Central memory CD4-positive, alpha-beta T cell (primary cell): ENCODE results near the gene OR1S2.
"Not testable (repeated sequence)": the region's sequence is repeated elsewhere in the genome, so short reads cannot be mapped to it uniquely, and the experiment has no call there.

Source experiments
- DNase-seq: peaks from one replicate; pipeline ENCODE4 v3.0.0; 2022
- total RNA-seq, 3 experiments: gene quantifications; one replicate each; lab custom pipeline; 2026; lab: John Stamatoyannopoulos, UW

OR1S2 gene, protein sequence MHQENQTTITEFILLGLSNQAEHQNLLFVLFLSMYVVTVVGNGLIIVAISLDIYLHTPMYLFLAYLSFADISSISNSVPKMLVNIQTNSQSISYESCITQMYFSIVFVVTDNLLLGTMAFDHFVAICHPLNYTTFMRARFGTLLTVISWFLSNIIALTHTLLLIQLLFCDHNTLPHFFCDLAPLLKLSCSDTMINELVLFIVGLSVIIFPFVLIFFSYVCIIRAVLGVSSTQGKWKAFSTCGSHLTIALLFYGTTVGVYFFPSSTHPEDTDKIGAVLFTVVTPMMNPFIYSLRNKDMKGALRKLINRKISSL
- 0 reads per million in 3 experiments for total RNA-seq

DNA sequence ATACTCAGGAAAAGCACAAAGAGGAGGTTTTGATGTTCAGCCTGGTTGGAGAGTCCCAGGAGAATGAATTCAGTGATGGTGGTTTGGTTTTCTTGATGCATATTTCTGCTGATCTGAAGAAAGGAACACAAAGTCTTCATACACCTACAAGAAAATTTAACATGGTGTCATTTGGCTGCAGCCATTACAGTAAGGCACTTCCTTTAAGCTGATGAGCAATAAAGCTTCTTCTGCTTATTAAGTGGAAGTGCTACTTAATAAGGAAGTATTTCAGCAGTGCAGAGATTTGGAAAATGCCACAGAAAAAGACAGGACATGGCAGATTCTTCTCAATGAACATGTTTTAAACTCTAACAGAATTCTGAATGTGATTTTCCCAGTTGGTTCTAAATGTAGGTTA lies at the start of gene OR1S2:
Gene OR1S2 (minus strand): TSS at position 101 of the 400 bp plus-strand sequence. CDS start 0 bp downstream, at position 101.
- DNase-seq = no peak

DNA sequence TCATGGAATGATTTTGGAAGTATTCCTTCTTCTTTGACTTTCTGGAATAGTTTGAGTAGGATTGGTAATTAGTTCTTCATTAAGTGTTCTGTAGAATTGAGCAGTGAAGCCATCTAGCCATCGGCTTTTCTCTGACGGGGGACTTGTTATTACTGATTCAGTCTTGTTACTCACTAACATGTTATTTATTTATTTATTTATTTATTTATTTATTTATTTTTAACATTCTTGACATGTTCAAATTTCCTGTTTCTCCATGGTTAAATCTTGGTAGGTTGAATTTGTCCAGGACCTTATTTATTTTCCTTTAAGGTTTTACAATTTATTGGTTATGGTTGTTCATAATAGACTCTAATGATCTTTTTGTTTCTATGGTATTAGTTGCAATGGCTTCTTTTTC lies 40.0 kb upstream of the OR1S2 start:
- DNase-seq = no peak

DNA sequence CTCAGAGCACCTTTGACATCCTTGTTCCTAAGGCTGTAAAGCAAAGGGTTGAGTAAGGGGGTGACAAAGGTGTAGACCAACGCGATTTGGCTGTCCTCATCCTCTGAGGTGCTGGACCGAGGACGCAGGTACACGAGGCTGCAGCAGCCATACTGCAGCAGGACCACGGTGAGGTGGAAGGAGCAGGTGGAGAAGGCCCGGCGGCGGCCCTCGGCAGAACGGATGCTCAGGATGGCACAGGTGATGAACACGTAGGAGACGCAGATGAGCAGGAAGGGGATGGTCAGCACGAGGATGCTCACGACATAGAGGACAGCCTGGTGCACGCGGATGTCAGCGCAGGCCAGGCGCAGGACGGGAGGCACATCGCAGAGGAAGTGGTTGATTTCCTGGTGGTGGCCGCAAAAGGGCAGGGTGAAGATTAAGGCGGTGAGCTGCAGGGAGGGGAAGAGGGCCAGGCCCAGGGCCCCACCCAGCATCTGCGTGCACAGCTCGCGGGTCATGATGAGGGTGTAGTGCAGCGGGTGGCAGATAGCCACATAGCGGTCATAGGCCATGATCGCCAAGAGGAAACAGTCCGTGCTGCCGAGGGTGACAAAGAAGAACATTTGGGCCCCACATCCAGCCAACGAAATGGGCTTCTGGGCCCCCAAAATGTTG lies 24.1 kb upstream of the OR1S2 start:
- DNase-seq = no peak

DNA sequence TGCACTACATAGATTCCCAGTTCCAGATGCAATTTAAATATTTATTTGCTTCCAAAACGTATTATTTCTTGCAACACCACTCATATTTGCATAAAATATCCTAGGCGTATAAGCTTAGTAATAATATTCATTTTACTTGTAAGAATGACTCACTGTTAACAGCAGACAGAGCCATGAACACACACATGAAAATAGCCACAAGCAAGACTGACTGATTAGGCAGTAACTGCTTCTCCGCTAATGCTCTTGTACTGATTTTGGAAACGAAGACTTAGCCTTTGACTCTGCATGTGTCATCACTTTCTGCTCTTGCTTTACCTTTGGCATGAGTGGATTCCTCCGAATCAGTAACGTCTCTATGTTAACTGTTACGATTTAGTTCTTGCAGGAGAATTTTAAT lies 18.8 kb upstream of the OR1S2 start:
- no peak for DNase-seq

DNA sequence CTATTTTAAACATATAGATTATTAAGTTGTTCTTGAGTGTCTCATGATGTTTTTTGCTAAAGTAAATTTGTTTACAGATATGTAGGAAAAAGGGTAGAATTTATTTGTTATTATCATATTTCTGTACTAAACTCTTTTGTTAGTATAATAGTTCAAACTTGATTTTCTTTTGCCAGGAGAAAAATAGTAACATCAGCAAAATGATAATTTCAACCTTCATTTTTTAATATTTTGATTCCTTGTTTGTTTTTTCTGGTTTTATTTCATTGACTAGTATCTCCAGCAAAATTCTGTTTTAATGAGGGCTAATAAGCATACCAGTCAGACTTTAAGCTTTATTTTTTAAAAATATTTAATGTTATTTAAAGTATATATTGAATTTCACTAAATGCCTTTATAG lies 12.5 kb upstream of the OR1S2 start:
- no peak for DNase-seq

DNA sequence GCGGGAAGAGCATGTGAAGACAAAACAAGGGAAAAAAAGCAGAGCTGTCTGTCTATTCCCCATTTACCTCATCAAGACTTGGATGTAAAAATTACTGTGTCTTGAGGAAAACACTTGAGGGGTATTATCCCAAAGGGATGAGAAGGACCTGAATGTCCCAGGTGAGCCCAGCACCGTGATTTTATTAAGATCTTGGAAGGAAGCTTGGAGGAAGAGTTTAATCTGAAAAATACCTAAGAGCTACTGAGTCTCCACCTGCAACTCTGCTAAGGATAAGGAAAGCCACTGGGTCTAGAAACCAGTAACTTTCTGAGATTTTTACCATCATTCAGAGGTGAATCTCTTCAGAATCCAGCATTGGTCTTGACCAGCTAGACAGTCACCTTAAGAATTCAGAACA lies 8.5 kb upstream of the OR1S2 start, which contains the start of gene OR1S1:
Gene OR1S1 (plus strand): TSS at position 301 of the 400 bp plus-strand sequence.
- DNase-seq = not testable (repeated sequence)

DNA sequence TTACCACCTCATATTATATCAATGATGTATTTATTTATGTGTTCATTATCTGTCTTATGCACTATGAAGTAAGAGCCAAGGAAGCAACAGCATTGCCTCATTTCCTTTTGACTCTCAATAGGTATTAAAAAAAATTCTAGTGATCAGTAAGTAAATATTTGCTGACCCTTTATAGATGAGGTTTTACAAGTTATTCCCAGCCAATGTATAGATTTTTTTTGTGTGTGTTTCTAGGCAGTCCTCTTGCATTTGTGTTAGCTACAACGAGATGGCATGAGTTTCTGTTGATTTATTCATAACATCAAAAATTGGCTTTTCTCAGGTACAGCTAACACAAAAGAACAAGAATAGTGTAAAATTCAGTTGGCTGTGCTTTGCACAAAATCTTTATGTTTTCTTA lies 4.7 kb downstream of the OR1S2 start:
- no peak for DNase-seq

DNA sequence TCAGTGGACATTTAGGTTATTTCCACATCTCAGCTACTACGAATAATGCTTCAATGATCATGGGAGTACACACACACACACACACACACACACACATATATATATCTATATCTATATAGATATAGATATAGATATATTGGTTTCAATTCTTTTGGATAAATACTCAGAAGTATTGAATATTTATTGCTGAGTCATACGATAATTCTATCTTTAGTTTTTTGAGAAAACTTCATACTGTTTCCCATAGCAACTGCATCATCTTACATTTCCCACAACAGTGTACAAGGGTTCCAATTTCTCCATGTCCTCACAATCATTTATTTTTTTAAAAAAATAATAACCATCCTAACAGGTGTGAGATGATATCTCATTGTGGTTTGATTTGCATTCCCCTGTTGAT lies 8.0 kb downstream of the OR1S2 start:
- no peak for DNase-seq

DNA sequence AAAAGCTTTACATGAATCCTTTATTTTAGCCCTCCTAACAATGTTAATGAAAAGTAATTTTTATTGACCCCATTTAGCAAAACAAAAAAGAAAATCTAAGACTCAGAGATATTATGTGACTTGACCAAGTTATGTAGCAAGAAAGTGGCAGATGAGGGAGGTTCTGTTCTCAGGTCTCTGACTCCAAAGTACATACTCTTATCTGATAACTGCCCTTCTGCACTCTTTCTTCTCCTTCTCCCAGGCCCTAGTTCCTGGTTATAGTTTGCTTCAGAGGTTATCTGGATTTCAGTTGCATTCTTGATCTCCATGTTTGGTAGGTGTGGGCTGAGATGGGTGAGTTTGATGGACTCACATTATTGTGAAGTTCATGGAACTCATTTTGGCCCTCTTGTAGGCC lies 10.6 kb downstream of the OR1S2 start:
- DNase-seq = no peak

DNA sequence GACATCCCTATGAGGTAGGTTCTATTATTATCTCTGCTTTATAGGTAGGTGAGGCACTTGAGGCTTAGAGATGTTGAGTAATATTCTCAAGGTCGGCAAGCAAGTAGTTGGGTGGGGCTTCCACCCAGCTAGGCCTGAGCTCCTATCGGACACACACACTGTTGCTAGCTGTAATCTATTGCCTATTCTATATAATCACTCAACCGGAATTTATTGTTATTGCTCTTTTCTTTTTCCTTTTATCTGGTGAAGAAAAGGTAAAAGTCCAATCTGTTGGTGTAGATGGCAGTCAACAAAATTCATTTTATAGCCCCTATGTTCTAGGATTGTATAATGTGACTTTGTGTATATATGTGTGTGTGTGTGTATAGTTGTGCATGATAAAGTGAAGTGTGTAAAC lies 11.7 kb downstream of the OR1S2 start:
- DNase-seq = no peak

DNA sequence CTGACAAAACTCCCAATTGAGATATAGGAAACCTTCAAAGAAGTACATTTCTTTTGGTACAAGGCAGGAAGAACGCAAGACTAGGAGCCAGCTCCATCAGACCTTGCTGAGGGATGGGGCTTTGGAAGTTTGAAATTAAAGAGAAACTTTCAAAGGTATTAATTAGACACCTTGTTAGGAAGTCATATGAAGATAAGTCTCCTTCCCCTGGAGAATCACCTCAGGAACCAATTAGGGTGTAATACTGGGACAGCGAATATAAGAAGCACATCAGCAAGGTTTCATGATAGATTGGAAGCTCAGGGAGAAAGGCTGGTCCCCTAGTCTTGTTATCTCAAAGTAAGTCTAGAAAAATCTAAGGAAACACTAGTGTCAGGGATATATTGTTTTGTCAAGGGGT lies 15.2 kb downstream of the OR1S2 start, which contains the start of gene OR9Q2:
Gene OR9Q2 (plus strand): TSS at position 301 of the 400 bp plus-strand sequence. CDS start 1,421 bp downstream, outside the sequence.
- DNase-seq = no peak

DNA sequence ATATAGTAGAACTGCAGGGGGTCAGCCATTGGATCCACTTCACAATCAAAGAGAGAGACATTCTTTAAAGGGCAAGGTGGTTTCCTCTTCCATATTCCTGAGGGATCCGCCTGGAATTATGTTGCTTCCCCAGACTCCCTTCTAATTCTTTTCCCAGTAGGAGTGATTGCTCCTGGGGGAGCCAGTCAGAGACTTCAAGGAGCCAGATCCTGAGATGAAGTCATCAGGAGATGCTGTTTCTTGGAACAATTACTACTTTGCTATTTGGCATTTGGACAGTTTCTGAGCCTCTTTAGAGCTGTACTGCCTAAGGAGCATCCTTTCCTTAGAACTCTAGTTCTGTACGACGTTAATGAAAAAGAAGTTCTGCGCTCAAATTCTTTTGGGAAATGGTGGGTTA lies 17.0 kb downstream of the OR1S2 start:
- DNase-seq = no peak

DNA sequence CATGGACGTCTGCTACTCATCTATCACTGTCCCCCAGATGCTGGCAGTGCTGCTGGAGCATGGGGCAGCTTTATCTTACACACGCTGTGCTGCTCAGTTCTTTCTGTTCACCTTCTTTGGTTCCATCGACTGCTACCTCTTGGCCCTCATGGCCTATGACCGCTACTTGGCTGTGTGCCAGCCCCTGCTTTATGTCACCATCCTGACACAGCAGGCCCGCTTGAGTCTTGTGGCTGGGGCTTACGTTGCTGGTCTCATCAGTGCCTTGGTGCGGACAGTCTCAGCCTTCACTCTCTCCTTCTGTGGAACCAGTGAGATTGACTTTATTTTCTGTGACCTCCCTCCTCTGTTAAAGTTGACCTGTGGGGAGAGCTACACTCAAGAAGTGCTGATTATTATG lies 24.3 kb downstream of the OR1S2 start:
- DNase-seq = no peak

DNA sequence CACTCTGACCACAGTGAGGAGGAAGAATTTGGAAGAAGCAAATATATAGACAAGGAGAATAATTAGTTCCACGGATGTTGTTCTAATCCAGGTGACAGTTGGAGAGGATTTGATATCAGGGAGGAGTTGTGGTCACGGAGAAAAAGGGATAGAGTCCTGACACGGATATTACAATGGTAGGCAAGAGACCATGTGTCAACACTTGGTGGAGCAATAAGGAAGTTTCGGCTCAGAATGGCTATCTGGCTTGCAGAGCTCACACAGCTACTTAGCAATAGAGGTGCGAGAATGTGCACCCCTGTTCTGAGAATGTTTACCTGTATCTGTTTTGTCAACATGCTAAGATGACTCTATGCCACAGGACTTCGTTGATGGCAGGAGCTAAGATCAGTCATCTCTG lies 25.5 kb downstream of the OR1S2 start:
- DNase-seq = no peak

DNA sequence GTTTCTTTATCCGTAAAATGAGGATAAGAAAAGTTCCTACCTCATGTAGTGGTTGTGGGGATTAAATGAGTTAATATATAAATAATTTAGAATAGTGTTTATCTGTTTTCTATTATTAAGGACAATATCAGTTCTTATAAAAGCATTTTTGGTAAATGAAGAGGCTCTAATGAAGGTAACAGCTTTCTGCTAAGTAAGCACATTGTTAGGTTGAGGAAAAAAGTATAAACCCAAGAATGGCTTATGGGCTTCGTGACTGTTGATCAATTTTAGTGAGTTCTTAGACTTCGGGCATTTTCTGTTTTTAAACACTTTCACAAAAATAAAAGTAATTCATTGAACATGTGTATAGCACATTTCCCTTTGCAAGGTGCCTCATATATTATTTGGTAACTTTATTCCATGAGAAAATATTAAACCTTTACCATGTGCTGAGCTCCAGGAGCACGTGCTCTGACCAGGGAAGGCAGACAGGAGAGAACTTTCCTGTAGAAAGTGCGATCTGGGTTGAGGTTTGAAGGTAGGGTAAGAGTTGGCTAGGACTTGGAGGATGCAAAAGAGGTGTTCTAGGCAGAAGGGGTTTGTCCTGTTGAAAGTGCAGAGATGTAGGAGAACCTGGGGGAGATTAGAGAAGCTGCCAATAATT lies 26.4 kb downstream of the OR1S2 start:
- no peak for DNase-seq

DNA sequence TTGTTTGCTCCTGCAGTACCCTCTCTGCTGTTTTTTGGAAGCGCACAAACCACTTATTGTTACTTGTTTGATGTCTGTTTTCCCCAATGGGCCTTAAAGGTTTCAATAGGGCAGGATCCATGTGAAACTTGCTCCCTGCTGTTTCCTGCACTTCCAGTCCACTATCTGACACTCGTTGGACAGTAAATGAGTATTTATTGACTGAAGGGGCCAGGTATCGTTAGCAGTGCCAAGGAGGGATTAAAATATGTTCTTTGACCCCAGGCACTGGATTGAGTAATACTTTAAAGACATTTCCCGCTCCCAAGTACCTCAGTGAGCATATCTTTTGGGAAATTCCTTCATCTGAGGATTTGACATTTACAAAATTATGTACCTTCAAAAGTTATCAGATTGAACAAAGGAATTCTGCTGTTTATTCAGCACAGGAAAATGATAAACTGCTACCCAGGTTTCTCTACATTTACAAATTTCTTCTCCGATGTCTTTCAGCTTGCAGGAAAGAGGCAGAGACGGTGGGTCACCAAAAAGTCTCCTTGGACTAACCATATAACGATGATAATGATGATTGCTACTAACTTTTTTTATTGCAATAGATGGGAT lies 38.3 kb downstream of the OR1S2 start:
- no peak for DNase-seq

DNA sequence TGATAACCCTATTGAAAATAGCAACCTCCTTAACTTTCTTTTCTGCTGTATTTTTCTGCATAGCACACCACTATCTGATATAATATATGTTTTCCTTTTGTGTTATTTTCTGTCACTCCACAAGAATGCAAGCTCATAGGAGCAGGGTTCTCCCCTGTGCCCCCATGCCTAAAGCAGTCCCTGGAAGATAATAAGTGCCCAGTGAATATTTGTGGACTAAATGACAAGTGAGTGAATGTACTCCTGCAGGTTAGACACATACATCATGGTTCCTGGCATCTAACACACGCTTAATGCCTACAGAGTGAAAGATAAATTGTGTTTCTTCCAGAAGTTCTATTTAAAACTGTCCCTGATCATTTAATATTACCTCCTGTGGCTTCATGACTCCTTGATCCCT lies 39.0 kb downstream of the OR1S2 start:
- DNase-seq = no peak

DNA sequence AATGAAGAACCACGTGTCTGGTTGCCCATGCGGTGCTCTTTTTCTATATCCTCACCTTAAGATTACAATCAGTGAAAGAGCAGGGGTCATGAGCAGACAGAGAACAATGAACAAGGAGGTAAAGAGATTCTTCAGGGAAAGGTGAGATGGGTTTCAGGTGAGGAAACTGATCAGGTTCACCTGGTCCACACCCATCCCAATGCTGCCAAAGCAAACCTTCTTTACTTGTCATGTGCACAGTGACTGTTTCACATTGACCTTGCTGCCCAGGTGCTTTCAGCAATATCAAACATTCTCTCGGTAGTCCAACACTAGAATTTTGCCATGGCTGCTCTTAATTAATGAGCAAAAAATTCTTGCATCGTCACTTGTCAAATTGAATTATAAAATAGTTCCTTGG lies 39.6 kb downstream of the OR1S2 start:
- no peak for DNase-seq
